GM19397 (cell line): Measurements from ENCODE around the gene DYNLRB1.

ENCODE experiments used
- ATAC-seq: cut with Tn5 transposase; IDR thresholded peaks from one replicate; pipeline ENCODE4 v1.9.1; 2021; ENCODE audit warnings: mild to moderate bottlenecking, moderate library complexity; ENCODE audit not compliant: unreplicated experiment

DYNLRB1 gene

GRCh38 chr20:34532320-34532719, 16.1 kb downstream of the DYNLRB1 start:
- ATAC-seq: no peak

- ATAC-seq: no peak
Observed at GRCh38 chr20:34532756-34533155, 16.5 kb downstream of the DYNLRB1 start.

GRCh38 chr20:34534391-34535165, 18.4 kb downstream of the DYNLRB1 start:
- ATAC-seq: no peak

GRCh38 chr20:34535301-34535840, 19.1 kb downstream of the DYNLRB1 start:
- ATAC-seq: no peak

- no peak for ATAC-seq
Observed at GRCh38 chr20:34535857-34536256, 19.6 kb downstream of the DYNLRB1 start.

GRCh38 chr20:34536798-34537394, 20.7 kb downstream of the DYNLRB1 start:
- no peak for ATAC-seq

GRCh38 chr20:34537651-34538050, 21.4 kb downstream of the DYNLRB1 start:
- no peak for ATAC-seq

- no peak for ATAC-seq
Observed at GRCh38 chr20:34538671-34539123, 22.5 kb downstream of the DYNLRB1 start.

GRCh38 chr20:34539756-34540155, 23.5 kb downstream of the DYNLRB1 start:
- ATAC-seq: no peak

GRCh38 chr20:34540596-34541263, 24.5 kb downstream of the DYNLRB1 start:
- no peak for ATAC-seq

GRCh38 chr20:34541264-34541901, 25.2 kb downstream of the DYNLRB1 start:
- no peak for ATAC-seq

- ATAC-seq: no peak
Observed at GRCh38 chr20:34541917-34542316, 25.7 kb downstream of the DYNLRB1 start.

- no peak for ATAC-seq
Observed at GRCh38 chr20:34542439-34542838, 26.2 kb downstream of the DYNLRB1 start.

GRCh38 chr20:34543463-34544056, 27.3 kb downstream of the DYNLRB1 start:
- no peak for ATAC-seq

- no peak for ATAC-seq
Observed at GRCh38 chr20:34544109-34544796, 28.0 kb downstream of the DYNLRB1 start.

GRCh38 chr20:34546751-34547181, 30.5 kb downstream of the DYNLRB1 start:
- ATAC-seq: no peak

- no peak for ATAC-seq
Observed at GRCh38 chr20:34547844-34548613, 31.8 kb downstream of the DYNLRB1 start.

- ATAC-seq: no peak
Observed at GRCh38 chr20:34549291-34549928, 33.2 kb downstream of the DYNLRB1 start.

GRCh38 chr20:34549929-34550305, 33.7 kb downstream of the DYNLRB1 start:
- no peak for ATAC-seq
